Panc1 (cell line): ENCODE data around the gene CATSPERZ. TPM values are rescaled to one million over a fixed set of nuclear protein-coding genes. Genes with fewer than 3 reads are reported as not detected.

ENCODE experiments used
- ATAC-seq: fragments of 200-7000 bp; cut with Tn5 transposase; 2 replicates; pipeline ENCODE4 v1.9.1; 2020; ENCODE audit warnings: mild to moderate bottlenecking, moderate library complexity
- BruUV-seq: library from RNA; stranded (reverse); fragments of 400-500 nt; replicated peaks from 2 replicates; lab custom pipeline; 2021; lab: Mats Ljungman, UMichigan
- CTCF ChIA-PET: fragments of 300-600 bp; sonication (Branson Sonifier 250); formaldehyde crosslinking; loops from one replicate; lab custom pipeline; 2022; ENCODE audit warnings: antibody characterized with exemption; lab: Charles Lee
- POLR2A ChIA-PET: fragments of 300-600 bp; sonication (Branson Sonifier 250); formaldehyde crosslinking; loops from one replicate; lab custom pipeline; 2022; ENCODE audit warnings: antibody characterized with exemption; lab: Charles Lee
- DNase-seq: peaks from one replicate; pipeline ENCODE4 v3.0.0-alpha.2; 2010; ENCODE audit warnings: low read depth, low spot score
- H3K27ac ChIP-seq: 2 replicates; pipeline ENCODE4 v1.5.1; 2011; ENCODE audit warnings: mild to moderate bottlenecking, low read length, inconsistent platforms
- H3K27me3 ChIP-seq: fragments of 200-500 bp; sonication (Bioruptor generic); 2 replicates; pipeline ENCODE4 v1.6.0; 2014; ENCODE audit warnings: low read length, inconsistent platforms; ENCODE audit not compliant: control insufficient read depth, insufficient read depth
- H3K36me3 ChIP-seq: fragments of 200-500 bp; sonication (Bioruptor generic); 2 replicates; pipeline ENCODE4 v1.5.1; 2014; ENCODE audit warnings: inconsistent platforms, mild to moderate bottlenecking, low read length, moderate library complexity; ENCODE audit not compliant: control insufficient read depth, insufficient read depth
- H3K4me1 ChIP-seq: 2 replicates; pipeline ENCODE4 v1.5.1; 2011; ENCODE audit warnings: inconsistent platforms, mild to moderate bottlenecking, low read length, moderate library complexity; ENCODE audit not compliant: control insufficient read depth, insufficient read depth
- H3K4me3 ChIP-seq, 2 experiments: 2 replicates each; pipeline ENCODE4 v1.5.1; 2011 to 2012; ENCODE audit warnings: low read depth in 2 of 2, low read length in 2 of 2, mild to moderate bottlenecking in 2 of 2, inconsistent platforms in 1 of 2, moderate library complexity in 1 of 2
- H3K9me3 ChIP-seq: fragments of 200-500 bp; sonication (Bioruptor generic); 2 replicates; pipeline ENCODE4 v1.5.1; 2014; ENCODE audit warnings: low read depth, mild to moderate bottlenecking, inconsistent platforms, low read length, moderate library complexity; ENCODE audit not compliant: control insufficient read depth, insufficient read depth
- CTCF ChIP-seq: fragments of 450-650 bp; IDR thresholded peaks from 2 replicates; pipeline ENCODE4 v1.5.1; 2017; ENCODE audit warnings: mild to moderate bottlenecking
- POLR2AphosphoS5 ChIP-seq: IDR thresholded peaks from 2 replicates; pipeline ENCODE4 v1.6.1; 2012; ENCODE audit warnings: mild to moderate bottlenecking, low read depth, low read length, moderate library complexity
- REST ChIP-seq, 2 experiments: IDR thresholded peaks; 2 replicates each; pipeline ENCODE4 v1.6.1; 2011 to 2012; ENCODE audit warnings: low read depth in 2 of 2, control low read depth in 1 of 2, low read length in 1 of 2, mild to moderate bottlenecking in 1 of 2, moderate library complexity in 1 of 2; ENCODE audit not compliant: insufficient read depth in 1 of 2
- SIN3A ChIP-seq: IDR thresholded peaks from 2 replicates; pipeline ENCODE4 v1.6.1; 2012; ENCODE audit warnings: low read depth, mild to moderate bottlenecking, low read length, moderate library complexity, borderline replicate concordance; ENCODE audit not compliant: insufficient read depth
- TCF7L2 ChIP-seq: IDR thresholded peaks from 2 replicates; pipeline ENCODE4 v1.6.1; 2011; ENCODE audit warnings: mild to moderate bottlenecking, low read depth, low read length, inconsistent platforms
- in situ Hi-C: cut with HindIII; loops from 2 replicates; pipeline ENCODE4 v1.10.0; 2016; ENCODE audit warnings: low sequenced_read_pairs, low pct_unique_long_range_greater_than_20kb
- intact Hi-C: fragments of 100-400 bp; cut with micrococcal nuclease; formaldehyde crosslinking; loops from one replicate; pipeline ENCODE4 v1.10.0; 2022; ENCODE audit not compliant: unreplicated experiment
- total RNA-seq: library from RNA; stranded (reverse); gene quantifications from one replicate; pipeline ENCODE4 v1.2.1, GENCODE V29; 2021; ENCODE audit not compliant: unreplicated experiment

CATSPERZ gene
- total RNA-seq, 1 experiment from 2014 or later, result 0.64 TPM

GRCh38 chr11:64261556-64262080 is 38.5 kb upstream of the CATSPERZ start:
- Histone ChIP-seq H3K4me3 (no peak overlapping the region), H3K27me3 (no peaks in the 10 kb centered on the region), H3K4me1 (peaks cover 3% of the 10 kb centered on the region; the same call in 1 of the 2 replicates), H3K9me3 (no peaks in the 10 kb centered on the region), H3K27ac (no peak overlapping the region), H3K36me3 (no peaks in the 10 kb centered on the region)
- no TSS peak for BruUV-seq
- no peak for DNase-seq
- no peak for ATAC-seq
- CTCF ChIA-PET, result no interaction called here
- TF ChIP-seq REST (IDR thresholded peaks at IDR 0.05; ENCODE audit: insufficient read depth in 1 of 2, low read depth in 2 of 2, low read length in 1 of 2) (no peak), TCF7L2 (no peak), CTCF (no peak), POLR2AphosphoS5 (no peak), SIN3A (no peak)
- in situ Hi-C loops (no loop called here), intact Hi-C loops (no loop called here)
- POLR2A ChIA-PET, result no interaction called here

- Histone ChIP-seq H3K4me3 (no peak overlapping the region), H3K9me3 (no peaks in the 10 kb centered on the region), H3K27ac (no peak overlapping the region), H3K27me3 (no peaks in the 10 kb centered on the region), H3K4me1 (peaks cover 3% of the 10 kb centered on the region; the same call in 1 of the 2 replicates), H3K36me3 (no peaks in the 10 kb centered on the region)
- no peak for ATAC-seq
- CTCF ChIA-PET, result interaction anchor here (0.6 kb wide), 1 partner anchor 10 kb away, joined by 5 read pairs; no protein-coding TSS in a partner anchor
- in situ Hi-C loops, result no loop called here
- no TSS peak for BruUV-seq
- intact Hi-C loops, result no loop called here
- no peak for TF ChIP-seq POLR2AphosphoS5
- no peak for TF ChIP-seq CTCF
- TF ChIP-seq SIN3A, result no peak
- TF ChIP-seq TCF7L2, result no peak
- no peak for TF ChIP-seq REST (IDR thresholded peaks at IDR 0.05; ENCODE audit: insufficient read depth in 1 of 2, low read depth in 2 of 2, low read length in 1 of 2)
- POLR2A ChIA-PET, result no interaction called here
- DNase-seq, result no peak
Observed at GRCh38 chr11:64262271-64263002, 37.7 kb upstream of the CATSPERZ start.
